HG03565 (cell line): Measurements from ENCODE around the gene EXOC3L2.

ENCODE experiments used
- ATAC-seq: cut with Tn5 transposase; IDR thresholded peaks from one replicate; pipeline ENCODE4 v1.9.1; 2021; ENCODE audit warnings: mild to moderate bottlenecking, moderate library complexity; ENCODE audit not compliant: unreplicated experiment

Gene EXOC3L2

GRCh38 chr19:45163156-45163555 is 82.1 kb downstream of the EXOC3L2 start:
- ATAC-seq, result no peak

GRCh38 chr19:45162608-45163143 is 82.5 kb downstream of the EXOC3L2 start:
- ATAC-seq, result no peak
